HG02885 (cell line): Measurements from ENCODE around the gene PPP1R37.

Source experiments
- ATAC-seq: cut with Tn5 transposase; IDR thresholded peaks from one replicate; pipeline ENCODE4 v1.9.1; 2021; ENCODE audit warnings: mild to moderate bottlenecking; ENCODE audit not compliant: unreplicated experiment, poor library complexity

Gene PPP1R37

DNA sequence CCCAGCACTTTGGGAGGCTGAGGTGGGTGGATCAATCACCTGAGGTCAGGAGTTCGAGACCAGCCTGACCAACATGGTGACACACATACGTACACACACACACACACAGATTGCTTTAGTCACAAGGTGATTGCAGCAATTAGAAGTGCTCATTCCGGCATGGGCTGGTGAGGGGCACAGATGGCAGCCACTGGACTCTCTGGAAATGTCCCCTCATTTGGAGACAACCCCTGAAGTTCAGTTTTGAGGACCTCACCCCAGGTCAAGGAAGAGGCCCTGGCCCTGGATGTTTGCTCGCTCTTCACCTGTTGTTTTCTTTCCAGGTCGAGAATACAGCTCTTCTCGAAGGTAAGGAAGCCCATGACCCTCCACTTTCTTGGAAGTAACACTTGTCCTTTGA, 22.8 kb upstream of the PPP1R37 start:
- ATAC-seq: no peak

DNA sequence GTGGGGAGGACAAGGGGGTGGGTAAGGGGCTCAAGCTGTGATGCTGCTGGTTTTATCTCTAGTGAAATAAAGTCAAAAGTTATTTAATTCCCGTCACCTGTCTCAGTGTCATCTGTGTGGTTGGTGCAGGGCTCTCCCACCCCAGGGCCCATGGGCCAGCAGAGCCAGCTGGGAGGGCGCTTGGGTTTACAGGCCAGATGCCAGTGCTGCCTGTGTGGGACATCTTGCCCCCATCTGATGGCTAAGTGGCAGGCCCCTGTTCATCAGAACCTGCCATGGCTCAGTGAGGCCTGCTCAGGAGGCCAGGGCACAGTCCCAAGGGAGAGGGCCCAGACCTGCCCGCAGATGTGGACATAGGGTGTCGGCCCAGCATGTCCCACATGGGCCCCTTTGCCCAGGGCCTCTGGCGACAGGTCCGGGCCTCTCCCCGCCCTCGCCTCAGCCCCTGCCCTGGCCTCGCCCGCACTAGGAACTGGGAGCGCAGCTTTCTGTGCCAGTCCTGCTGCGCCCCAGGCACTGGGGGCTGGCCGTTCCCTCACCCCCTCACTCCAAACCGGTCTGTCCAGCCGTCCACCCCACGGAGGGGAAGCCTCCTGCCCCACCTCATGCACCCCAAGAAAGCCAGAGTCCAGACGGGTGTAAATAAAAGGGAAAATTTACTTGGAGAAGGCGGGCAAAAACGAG, 22.0 kb upstream of the PPP1R37 start:
- no peak for ATAC-seq

DNA sequence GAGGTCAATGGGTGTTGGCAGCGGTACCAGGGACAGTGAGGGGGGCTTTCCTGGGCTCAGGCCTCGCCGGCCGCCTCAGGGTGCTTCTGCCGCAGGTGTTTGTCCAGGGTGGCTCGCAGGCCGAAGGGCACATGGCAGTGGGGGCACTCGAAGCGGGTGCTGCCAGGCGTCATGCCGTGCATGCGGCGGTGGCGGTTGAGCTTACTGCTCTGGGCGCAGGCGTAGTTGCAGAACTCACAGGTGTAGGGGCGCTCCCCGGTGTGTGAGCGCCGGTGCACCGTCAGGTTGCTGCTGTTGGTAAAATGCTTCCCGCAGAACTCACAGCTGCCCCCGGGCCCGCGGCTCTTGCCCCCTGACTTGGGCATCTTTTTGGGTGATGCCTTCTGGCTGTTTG, 21.4 kb upstream of the PPP1R37 start:
- ATAC-seq: no peak

DNA sequence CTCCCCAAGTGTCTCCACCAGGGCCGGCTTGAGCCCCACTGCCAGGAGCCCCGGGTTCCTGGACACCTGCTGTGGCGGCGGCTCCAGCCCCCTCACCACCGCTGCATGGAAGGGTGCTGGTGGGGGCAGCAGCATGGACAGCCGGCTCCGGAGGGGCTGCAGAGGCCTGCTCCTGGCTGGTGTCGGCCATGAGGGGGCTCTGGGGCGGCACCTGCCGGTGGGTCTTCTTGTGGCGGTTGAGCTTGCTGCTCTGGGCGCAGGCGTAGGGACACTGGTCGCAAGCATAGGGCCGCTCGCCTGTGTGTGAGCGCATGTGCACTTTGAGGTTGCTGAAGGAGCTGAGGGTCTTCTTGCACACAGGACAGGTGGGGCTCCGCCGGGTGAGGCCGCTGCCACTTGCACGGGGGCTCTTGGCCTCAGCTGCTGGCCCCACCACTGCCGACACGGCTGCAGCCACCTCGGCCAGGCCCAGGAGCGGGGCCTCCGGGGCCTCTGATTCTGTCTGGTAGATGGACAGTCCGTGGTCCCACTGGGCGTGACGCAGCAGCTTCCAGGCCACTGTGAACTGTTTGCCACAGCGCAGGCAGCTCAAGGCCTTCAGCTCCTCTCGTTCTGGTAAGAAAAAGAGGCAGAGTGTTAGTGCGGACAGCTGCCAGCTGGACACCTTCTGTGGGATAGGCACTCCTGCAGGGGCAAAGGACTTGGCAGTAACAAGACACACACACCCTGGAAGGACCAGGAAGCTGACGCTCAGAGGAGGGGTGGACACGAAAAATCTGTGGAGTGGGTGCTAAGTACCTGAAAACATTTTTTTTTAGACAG, 20.8 kb upstream of the PPP1R37 start:
- no peak for ATAC-seq

DNA sequence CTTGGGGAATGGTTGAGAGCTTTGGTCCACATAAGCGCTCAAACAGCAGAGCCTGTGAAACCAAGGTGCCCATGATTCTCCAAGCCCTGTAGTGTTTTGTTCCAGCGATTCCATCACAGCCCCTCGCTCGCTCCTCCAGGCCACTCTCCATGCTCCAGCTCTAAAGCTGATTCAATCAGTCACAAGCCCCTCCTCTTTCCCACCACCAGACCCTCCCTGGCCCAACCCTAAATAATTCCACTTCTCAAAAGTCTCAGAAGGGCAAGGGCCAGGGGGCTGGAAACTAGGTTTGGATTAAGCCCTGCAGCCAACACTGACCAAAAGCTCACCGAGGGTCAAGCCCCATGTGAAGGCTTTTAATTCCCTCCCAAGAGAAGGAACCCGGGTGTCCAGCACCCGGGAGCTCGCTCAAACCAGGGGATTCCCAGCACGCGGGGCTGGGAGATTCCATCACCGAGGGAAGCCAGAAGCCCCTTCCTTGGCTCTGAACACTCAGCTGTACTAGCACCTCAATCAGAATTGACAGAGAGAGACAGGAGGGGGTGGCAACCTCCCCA, 18.2 kb upstream of the PPP1R37 start:
- ATAC-seq: no peak

DNA sequence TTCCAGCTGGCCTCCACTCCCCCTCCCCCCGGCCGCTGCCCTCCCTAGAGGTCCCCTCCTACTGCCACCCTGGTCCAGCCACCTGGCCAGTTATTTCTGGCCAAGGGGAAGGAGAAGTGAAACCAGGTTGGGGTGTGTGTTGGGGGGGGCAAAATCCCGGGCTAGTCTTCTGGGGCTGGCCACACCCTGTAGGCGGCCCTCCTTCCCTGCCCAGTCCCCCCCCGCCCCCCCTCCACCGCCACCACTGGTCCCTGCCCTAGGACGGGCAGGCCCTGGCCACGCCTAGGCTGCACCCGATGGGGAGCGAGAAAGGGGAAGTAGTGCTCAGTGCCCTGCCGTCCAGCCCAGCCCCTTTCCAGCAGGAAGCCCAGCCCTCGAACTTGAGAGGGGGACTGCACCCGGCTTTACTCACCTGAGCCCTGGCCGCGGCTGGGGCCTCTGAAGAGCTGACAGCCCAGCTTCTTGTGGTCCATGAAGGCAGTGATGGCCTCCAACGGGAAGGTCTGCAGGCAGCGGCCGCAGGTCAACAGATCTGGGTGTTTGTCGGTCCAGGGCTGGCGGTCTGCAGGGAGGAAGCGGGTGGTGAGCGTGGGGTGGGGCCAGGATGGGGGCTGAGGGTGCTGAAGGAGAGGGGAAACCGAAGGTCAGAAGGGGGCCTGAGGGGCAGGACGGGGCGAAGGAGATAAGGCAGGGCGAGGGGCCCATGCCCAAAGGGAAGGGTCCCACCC, 17.5 kb upstream of the PPP1R37 start:
- peak; percentile 57 for ATAC-seq

DNA sequence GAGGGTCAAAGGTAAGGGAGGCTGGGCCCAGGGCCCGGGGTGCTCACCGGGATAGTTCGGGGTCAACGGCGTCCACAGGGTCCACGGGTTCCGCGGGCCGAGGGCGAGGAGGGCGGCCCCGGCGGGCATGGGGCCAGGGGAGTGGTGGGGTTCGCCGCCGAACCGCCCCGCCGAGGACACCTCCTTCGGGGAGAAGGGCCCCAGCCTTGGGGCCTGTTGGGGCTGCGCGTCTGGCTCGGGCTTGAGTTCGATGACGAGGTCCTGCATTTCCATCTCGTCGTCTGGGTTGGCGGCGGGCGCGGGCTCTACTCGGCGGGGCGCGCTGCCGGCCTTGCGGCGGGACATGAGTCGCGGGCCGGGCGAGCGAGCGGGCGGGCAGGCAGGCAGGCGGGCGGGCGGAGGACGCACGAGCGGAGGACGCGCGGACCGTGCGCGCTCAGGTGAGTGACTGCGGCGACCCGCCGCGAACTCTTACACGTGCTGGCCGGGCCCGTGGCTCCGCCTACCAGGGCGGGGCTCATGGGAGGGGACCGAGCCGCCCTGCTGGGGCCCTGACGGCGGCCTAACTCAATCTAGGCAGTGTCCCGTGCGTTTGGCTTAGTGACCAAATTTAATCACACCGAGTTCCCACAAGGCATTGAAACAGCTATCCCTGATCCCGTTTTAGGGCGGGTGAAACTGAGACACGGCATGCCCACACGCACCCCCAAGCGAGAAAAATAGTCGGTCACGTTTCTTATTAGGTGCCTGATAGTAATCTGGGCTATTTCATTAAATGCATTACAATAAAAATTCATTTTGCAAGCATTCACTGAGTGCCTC, 16.7 kb upstream of the PPP1R37 start, which contains the start of gene ZNF296:
Gene ZNF296, minus strand, starts transcription at position 450 of the 822 bp plus-strand sequence. Its CDS starts 105 bp downstream, at position 345.
- ATAC-seq: peak; percentile 60

DNA sequence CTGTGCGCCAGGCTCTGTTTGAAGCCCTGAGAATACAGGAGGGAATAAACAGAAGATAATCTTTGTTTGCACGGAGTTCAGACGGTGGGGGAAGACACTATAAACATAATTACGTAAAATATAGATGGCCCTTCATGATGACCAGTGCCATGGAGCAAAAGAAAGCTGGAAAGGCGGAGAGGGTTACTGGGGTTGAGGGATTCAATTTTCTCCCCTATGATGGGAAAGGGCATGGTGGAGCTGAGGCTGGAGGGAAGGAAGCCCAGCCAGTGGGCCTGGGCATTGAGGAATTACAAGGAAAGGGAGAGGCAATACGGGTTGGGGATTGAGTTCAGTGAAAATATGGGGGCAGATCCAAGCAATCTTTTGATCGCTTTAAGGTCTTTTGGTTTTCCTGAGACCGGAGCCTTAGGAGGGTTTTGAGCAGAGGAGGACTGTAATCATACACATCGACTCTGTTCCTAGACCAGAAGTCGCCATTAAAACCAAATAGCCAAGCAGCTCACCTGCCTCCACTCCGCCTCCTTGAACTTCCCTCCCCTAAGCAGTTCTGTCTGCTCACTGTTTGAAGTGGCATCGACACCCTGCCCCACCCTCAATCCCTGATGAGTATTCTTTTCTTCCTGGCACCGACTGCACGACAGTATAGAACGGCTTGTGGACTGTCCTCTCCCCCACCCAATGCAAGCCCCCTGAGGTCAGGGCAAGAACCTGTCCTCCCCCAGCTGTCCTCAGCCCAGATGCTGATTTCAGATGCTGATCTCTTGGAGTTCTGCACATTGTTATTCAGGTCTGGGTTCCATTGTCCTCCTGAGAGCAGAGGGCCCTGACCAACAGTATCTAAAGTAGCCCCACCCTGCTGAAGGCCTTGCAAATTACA, 15.9 kb upstream of the PPP1R37 start:
- no peak for ATAC-seq

DNA sequence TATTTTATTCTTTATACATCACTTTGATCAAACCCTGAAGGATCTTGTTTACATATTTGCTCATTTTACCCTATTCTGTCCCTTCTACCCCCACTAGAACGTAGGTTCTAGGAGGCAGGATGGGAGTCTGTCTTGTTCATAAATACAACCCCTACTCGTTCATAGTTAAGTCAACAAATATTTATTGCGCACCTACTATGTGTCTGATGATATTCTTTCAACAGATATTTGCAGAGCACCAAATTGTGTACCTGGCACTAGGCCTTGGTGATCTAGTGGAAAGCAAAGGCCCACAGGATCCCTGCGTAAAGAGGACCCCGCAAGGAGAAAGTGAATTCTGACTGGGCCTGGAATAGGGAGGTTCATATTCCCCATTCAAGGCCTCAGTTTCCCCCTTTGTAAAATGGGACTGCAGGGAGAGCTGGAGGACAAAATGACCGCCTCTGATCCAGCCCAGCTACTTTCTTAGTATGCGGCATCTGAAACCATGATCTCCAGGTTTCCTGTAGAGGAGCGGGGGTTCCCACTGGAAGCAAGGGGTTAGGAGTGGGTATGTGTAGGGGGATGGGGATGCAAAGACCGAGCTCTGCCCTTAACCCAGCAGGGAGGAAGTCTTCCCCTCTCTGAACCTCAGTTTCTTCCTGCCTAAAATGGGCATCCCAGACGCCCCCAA, 14.5 kb upstream of the PPP1R37 start:
- peak; percentile 0 for ATAC-seq

DNA sequence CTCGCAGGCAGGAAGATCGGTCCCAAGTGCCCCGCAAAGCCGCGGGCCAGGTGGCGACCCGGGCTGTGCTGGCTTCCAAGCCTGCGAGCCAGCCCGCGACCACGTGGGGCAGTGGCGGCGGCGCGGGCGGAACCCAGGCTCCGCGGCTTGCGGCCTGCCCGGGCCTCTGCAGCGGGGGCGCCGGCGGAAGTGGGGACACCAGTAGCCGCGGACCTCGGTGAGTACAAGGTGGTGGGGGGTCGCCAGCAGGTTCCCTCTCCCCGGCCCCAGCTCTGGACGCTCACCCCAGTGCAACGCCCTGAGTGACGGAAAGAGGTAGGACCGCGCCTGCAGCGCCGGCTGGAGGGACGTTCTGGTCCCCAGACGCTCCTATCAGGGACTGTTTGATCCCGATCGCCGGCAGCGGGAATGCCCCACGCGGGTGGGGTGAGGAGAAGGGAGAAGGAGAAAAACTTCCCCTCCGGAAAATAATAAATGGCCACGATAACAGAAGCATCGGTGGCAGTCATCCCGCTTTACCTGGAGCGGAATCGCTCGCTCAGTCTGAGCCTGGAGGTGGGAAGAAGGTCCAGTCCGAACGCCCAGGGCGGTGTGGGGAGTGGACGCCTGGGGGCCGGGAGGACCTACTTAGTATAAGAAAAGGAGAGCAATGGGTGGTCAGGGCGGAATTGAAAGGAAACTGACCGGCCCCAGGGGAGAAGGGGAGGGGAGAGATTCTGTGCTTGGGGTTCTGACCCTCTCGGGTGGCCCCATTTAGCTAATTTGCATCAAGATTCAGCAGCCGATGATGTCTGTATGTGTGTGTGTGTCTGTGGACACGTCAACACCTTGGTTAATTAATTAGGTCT, 13.7 kb upstream of the PPP1R37 start, which contains the start of gene GEMIN7:
Gene GEMIN7, plus strand, starts transcription at position 198 of the 848 bp plus-strand sequence. CDS start 10,855 bp downstream, outside the sequence.
- ATAC-seq: peak; percentile 38

DNA sequence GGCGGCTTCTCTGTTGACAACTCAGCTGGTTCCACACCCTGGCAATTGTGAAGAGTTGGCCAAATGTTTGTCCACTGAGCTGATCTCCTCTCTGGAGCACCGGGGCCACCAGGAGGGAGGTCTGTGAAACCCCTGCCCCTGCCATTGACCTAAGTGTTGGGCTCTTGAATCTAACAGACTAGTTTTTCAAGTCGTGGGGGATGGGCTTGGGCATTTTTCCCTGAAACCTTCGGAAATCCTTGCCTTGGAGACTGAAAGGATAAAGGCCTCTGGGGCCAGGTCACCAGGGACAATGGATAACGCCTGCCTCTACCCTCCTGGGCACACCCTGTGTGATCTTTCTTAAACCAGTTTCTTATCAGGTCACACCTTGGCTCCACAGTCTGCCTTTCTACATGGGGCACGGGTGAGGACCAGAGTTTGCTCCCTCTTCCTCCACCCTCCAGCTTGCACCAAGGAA, 13.0 kb upstream of the PPP1R37 start:
- no peak for ATAC-seq

DNA sequence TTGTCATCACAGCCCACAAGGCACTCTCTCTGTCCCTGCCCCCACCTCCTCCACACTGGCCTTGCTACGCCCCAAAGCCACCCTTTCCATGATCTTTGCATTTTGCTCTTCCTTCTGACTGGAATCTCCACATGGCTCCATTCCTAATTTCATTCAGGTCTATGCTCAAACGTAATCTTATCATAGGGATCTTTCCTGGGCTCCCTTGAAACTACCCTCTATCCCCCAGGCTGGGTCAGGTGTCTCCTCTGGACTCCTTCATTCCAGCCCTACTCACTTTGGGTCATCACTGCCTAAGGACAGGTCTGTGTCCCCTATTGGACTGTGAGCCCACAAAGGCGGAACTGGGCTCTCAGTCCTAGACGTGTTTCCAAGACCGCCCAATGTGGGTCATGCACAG, 10.8 kb upstream of the PPP1R37 start:
- ATAC-seq: no peak

DNA sequence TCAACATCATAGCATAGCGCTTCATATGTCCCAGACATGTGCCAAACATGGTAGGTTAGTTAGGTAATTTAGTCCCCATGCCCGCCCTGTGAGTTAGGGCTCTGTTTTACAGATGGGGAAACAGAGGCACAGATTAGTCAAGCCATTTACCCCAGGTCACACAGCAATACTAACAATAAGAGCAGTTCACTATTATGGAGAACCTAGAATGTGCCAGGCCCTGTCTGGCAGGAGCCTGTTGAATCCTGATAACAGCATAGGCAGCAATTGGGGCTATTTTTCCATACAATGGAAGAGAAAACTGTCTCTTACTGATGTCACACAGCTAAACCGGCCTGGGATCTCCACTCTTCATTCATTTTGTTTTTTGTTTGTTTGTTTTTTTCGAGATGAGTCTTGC, 6.5 kb upstream of the PPP1R37 start:
- no peak for ATAC-seq

DNA sequence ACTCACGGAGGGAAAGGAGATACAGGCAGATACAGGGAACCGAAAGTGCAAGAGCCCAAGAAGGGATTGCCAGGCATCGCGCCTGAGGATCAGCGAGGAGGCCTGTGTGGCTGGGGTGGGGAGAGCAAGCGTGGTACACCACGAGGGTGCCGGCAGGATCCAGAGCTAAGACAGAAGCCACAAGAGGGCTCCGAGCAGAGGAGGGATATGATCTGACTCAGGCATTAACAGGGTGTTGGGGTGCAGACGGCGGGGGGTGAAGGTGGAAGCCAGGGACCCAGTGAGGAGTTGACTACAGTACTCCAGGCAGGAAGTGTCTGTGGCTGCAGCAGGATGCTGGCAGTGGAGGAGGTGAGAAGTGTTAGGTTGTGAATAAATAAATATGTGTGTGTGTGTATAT, 5.4 kb upstream of the PPP1R37 start:
- ATAC-seq: no peak

DNA sequence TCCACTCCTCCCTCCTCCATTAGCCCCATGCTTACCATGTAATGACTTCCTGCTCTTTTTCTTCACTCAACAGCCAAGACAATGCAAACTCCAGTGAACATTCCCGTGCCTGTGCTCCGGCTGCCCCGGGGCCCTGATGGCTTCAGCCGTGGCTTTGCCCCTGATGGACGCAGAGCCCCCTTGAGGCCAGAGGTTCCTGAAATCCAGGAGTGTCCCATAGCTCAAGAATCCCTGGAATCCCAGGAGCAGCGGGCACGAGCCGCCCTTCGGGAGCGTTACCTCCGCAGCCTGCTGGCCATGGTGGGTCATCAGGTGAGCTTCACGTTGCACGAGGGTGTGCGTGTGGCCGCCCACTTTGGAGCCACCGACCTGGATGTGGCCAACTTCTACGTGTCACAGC, 2.9 kb upstream of the PPP1R37 start:
- ATAC-seq: no peak

DNA sequence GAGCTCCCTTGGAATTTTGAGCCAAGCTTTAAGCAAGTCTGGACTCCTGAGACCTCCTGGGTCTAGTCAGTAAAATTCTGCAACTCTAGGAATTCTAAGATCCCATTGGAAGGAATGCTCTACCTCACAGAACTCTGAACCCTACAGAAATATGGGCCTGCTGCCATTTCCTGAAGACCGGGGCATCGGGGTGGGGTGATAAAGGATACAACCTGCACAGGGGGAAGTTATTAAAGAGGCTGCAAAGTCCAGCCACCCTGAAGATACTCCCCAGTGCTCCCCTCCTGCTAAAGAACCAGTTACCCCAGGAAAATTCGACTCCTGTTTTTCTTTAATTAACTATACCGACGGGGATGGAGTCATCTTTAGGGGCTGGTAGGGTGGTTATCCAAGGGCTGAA, 2.4 kb upstream of the PPP1R37 start:
- no peak for ATAC-seq
